ENCODE results near the gene DCDC2C. TPM values are rescaled to one million over a fixed set of nuclear protein-coding genes. Genes with fewer than 3 reads are reported as not detected.

The DCDC2C gene
- total RNA-seq, 1 experiment from 2014 or later: not detected

GRCh38 chr2:3857576-3857975 lies 154.2 kb downstream of the DCDC2C start:
- TF ChIP-seq EZH2 (IDR thresholded peaks at IDR 0.05; ENCODE audit: low read depth) (no peak), CTCF (conservative IDR thresholded peaks at IDR 0.05) (no peak)
- no peaks in the 10 kb centered on the region for H3K27me3 ChIP-seq (ENCODE audit: insufficient read depth, low read depth)
- no peak for DNase-seq
- H2AFZ ChIP-seq: no peak overlapping the region
- H3K4me3 ChIP-seq: no peak overlapping the region
- H3K27ac ChIP-seq: no peak overlapping the region
- H3K36me3 ChIP-seq (ENCODE audit: low read depth): no peaks in the 10 kb centered on the region
- ChIA-PET POLR2A (ENCODE audit: unreplicated experiment) (no interaction called here), CTCF (no interaction called here)
- no peaks in the 10 kb centered on the region for H3K79me2 ChIP-seq (ENCODE audit: low read depth)
- no TSS peak for BruUV-seq (replicated peaks)
- H4K20me1 ChIP-seq (ENCODE audit: insufficient read depth): no peaks in the 10 kb centered on the region
- H3K9me3 ChIP-seq (ENCODE audit: insufficient read depth, low read depth): no peaks in the 10 kb centered on the region
- H3F3A ChIP-seq (ENCODE audit: insufficient read depth, low read depth): no peaks in the 10 kb centered on the region
- no peaks in the 10 kb centered on the region for H3K4me1 ChIP-seq (replicated peaks; ENCODE audit: insufficient read depth)
- H3K9me2 ChIP-seq (ENCODE audit: insufficient read depth): 0 out of 2 replicates have a peak, but pooled peaks cover 3% of the 10 kb centered on the region
- H3K4me2 ChIP-seq: no peak overlapping the region
- intact Hi-C loops (cut with micrococcal nuclease; ENCODE audit: unreplicated experiment): no loop called here

GRCh38 chr2:3864943-3865865 lies 161.8 kb downstream of the DCDC2C start:
- Histone ChIP-seq H3K79me2 (ENCODE audit: low read depth) (no peaks in the 10 kb centered on the region), H3K9me2 (ENCODE audit: insufficient read depth) (0 out of 2 replicates have a peak, but pooled peaks cover 3% of the 10 kb centered on the region), H3K27me3 (ENCODE audit: insufficient read depth, low read depth) (peaks cover 35% of the 10 kb centered on the region), H3K36me3 (ENCODE audit: low read depth) (no peaks in the 10 kb centered on the region), H4K20me1 (ENCODE audit: insufficient read depth) (no peaks in the 10 kb centered on the region), H2AFZ (no peak overlapping the region), H3F3A (ENCODE audit: insufficient read depth, low read depth) (no peaks in the 10 kb centered on the region), H3K4me2 (no peak overlapping the region), H3K4me3 (no peak overlapping the region), H3K27ac (no peak overlapping the region), H3K9me3 (ENCODE audit: insufficient read depth, low read depth) (no peaks in the 10 kb centered on the region), H3K4me1 (replicated peaks; ENCODE audit: insufficient read depth) (no peaks in the 10 kb centered on the region)
- ChIA-PET CTCF (no interaction called here), POLR2A (ENCODE audit: unreplicated experiment) (no interaction called here)
- TF ChIP-seq CTCF (conservative IDR thresholded peaks at IDR 0.05) (no peak), EZH2 (IDR thresholded peaks at IDR 0.05; ENCODE audit: low read depth) (no peak)
- BruUV-seq (replicated peaks): no TSS peak
- intact Hi-C loops (cut with micrococcal nuclease; ENCODE audit: unreplicated experiment): no loop called here
- DNase-seq: no peak

- CTCF ChIA-PET: no interaction called here
- no TSS peak for BruUV-seq (replicated peaks)
- POLR2A ChIA-PET (ENCODE audit: unreplicated experiment): no interaction called here
Measured at GRCh38 chr2:3867469-3867868, 164.1 kb downstream of the DCDC2C start.

More at GRCh38 chr2:3867469-3867868, 164.1 kb downstream of the DCDC2C start:
- H4K20me1 ChIP-seq (ENCODE audit: insufficient read depth): no peaks in the 10 kb centered on the region
- no peaks in the 10 kb centered on the region for H3F3A ChIP-seq (ENCODE audit: insufficient read depth, low read depth)
- no peak overlapping the region for H3K4me3 ChIP-seq
- no peak overlapping the region for H3K4me2 ChIP-seq
- H3K27me3 ChIP-seq (ENCODE audit: insufficient read depth, low read depth): peaks cover 57% of the 10 kb centered on the region
- intact Hi-C loops (cut with micrococcal nuclease; ENCODE audit: unreplicated experiment): no loop called here
- no peak for DNase-seq
- H3K79me2 ChIP-seq (ENCODE audit: low read depth): no peaks in the 10 kb centered on the region
- no peaks in the 10 kb centered on the region for H3K36me3 ChIP-seq (ENCODE audit: low read depth)
- TF ChIP-seq EZH2 (IDR thresholded peaks at IDR 0.05; ENCODE audit: low read depth) (no peak), CTCF (conservative IDR thresholded peaks at IDR 0.05) (no peak)
- no peaks in the 10 kb centered on the region for H3K9me3 ChIP-seq (ENCODE audit: insufficient read depth, low read depth)
- H3K9me2 ChIP-seq (ENCODE audit: insufficient read depth): no peaks in the 10 kb centered on the region
- no peak overlapping the region for H2AFZ ChIP-seq
- H3K4me1 ChIP-seq (replicated peaks; ENCODE audit: insufficient read depth): no peaks in the 10 kb centered on the region
- no peak overlapping the region for H3K27ac ChIP-seq

Measured in PC-9 (cell line).